ENCODE measurements around the gene TBX19.

TBX19 gene

GRCh38 chr1:168280296-168280927 lies at the start of gene TBX19:
TBX19 (plus strand) TSS chr1:168280877; CDS start chr1:168281091, 214 bp downstream.
- DNase-seq (ENCODE audit: low spot score): no peak

GRCh38 chr1:168234846-168235547 lies 45.7 kb upstream of the TBX19 start:
- peak; percentile 64 for DNase-seq (ENCODE audit: low spot score)

GRCh38 chr1:168235548-168235885 lies 45.2 kb upstream of the TBX19 start:
- no peak for DNase-seq (ENCODE audit: low spot score)

GRCh38 chr1:168235937-168236336 lies 44.7 kb upstream of the TBX19 start:
- no peak for DNase-seq (ENCODE audit: low spot score)

- DNase-seq (ENCODE audit: low spot score): no peak
Measured at GRCh38 chr1:168236836-168237611, 43.7 kb upstream of the TBX19 start.

- DNase-seq (ENCODE audit: low spot score): no peak
Measured at GRCh38 chr1:168243198-168243597, 37.5 kb upstream of the TBX19 start.

GRCh38 chr1:168243636-168244212 lies 37.0 kb upstream of the TBX19 start:
- no peak for DNase-seq (ENCODE audit: low spot score)

- no peak for DNase-seq (ENCODE audit: low spot score)
Measured at GRCh38 chr1:168245042-168245441, 35.6 kb upstream of the TBX19 start.

GRCh38 chr1:168246506-168246905 lies 34.2 kb upstream of the TBX19 start:
- DNase-seq (ENCODE audit: low spot score): no peak

GRCh38 chr1:168252204-168252733 lies 28.4 kb upstream of the TBX19 start:
- no peak for DNase-seq (ENCODE audit: low spot score)

GRCh38 chr1:168256164-168256563 lies 24.5 kb upstream of the TBX19 start:
- DNase-seq (ENCODE audit: low spot score): no peak

- no peak for DNase-seq (ENCODE audit: low spot score)
Measured at GRCh38 chr1:168257397-168257796, 23.3 kb upstream of the TBX19 start.

- no peak for DNase-seq (ENCODE audit: low spot score)
Measured at GRCh38 chr1:168259567-168259966, 21.1 kb upstream of the TBX19 start.

- no peak for DNase-seq (ENCODE audit: low spot score)
Measured at GRCh38 chr1:168260393-168260792, 20.3 kb upstream of the TBX19 start.

- DNase-seq (ENCODE audit: low spot score): peak; percentile 46
Measured at GRCh38 chr1:168261390-168261789, 19.3 kb upstream of the TBX19 start.

- no peak for DNase-seq (ENCODE audit: low spot score)
Measured at GRCh38 chr1:168263130-168263529, 17.5 kb upstream of the TBX19 start.

GRCh38 chr1:168264296-168264695 lies 16.4 kb upstream of the TBX19 start:
- no peak for DNase-seq (ENCODE audit: low spot score)

- DNase-seq (ENCODE audit: low spot score): no peak
Measured at GRCh38 chr1:168265596-168265995, 15.1 kb upstream of the TBX19 start.

GRCh38 chr1:168266644-168267186 lies 14.0 kb upstream of the TBX19 start:
- no peak for DNase-seq (ENCODE audit: low spot score)

- no peak for DNase-seq (ENCODE audit: low spot score)
Measured at GRCh38 chr1:168271636-168272035, 9.0 kb upstream of the TBX19 start.

- no peak for DNase-seq (ENCODE audit: low spot score)
Measured at GRCh38 chr1:168273575-168273974, 7.1 kb upstream of the TBX19 start.

- no peak for DNase-seq (ENCODE audit: low spot score)
Measured at GRCh38 chr1:168279253-168279652, 1.4 kb upstream of the TBX19 start.
